GM21717 (cell line): ENCODE measurements around the gene LRRC47.
"Not testable (repeated sequence)": the region's sequence is repeated elsewhere in the genome, so short reads cannot be mapped to it uniquely, and the experiment has no call there.

Experiments
- ATAC-seq: cut with Tn5 transposase; IDR thresholded peaks from one replicate; pipeline ENCODE4 v1.9.1; 2021; ENCODE audit warnings: mild to moderate bottlenecking, moderate library complexity; ENCODE audit not compliant: unreplicated experiment

The LRRC47 gene

GRCh38 chr1:3816331-3817137 lies 20.2 kb upstream of the LRRC47 start:
- ATAC-seq, result no peak

- no peak for ATAC-seq
Measured at GRCh38 chr1:3814771-3815561, 18.7 kb upstream of the LRRC47 start.

GRCh38 chr1:3814065-3814464 lies 17.8 kb upstream of the LRRC47 start:
- ATAC-seq, result no peak

- no peak for ATAC-seq
Measured at GRCh38 chr1:3811595-3811911, 15.3 kb upstream of the LRRC47 start.

- not testable (repeated sequence) for ATAC-seq
Measured at GRCh38 chr1:3810149-3810761, 14.0 kb upstream of the LRRC47 start.

- ATAC-seq, result no peak
Measured at GRCh38 chr1:3809680-3810079, 13.4 kb upstream of the LRRC47 start.

GRCh38 chr1:3807769-3808168 lies 11.5 kb upstream of the LRRC47 start:
- ATAC-seq, result no peak

GRCh38 chr1:3805038-3805437 lies 8.7 kb upstream of the LRRC47 start:
- ATAC-seq, result no peak

GRCh38 chr1:3804627-3804944 lies 8.3 kb upstream of the LRRC47 start:
- ATAC-seq, result not testable (repeated sequence)

- no peak for ATAC-seq
Measured at GRCh38 chr1:3803905-3804626, 7.8 kb upstream of the LRRC47 start.

- ATAC-seq, result not testable (repeated sequence)
Measured at GRCh38 chr1:3800795-3801194, 4.5 kb upstream of the LRRC47 start.

GRCh38 chr1:3799976-3800685 lies 3.8 kb upstream of the LRRC47 start:
- ATAC-seq, result no peak

- ATAC-seq, result peak; percentile 2
Measured at GRCh38 chr1:3795453-3796214, 664 bp downstream of the LRRC47 start.

GRCh38 chr1:3790952-3791351 lies 5.3 kb downstream of the LRRC47 start:
- no peak for ATAC-seq

GRCh38 chr1:3790500-3790923 lies 5.8 kb downstream of the LRRC47 start:
- no peak for ATAC-seq

- no peak for ATAC-seq
Measured at GRCh38 chr1:3789421-3790300, 6.6 kb downstream of the LRRC47 start.

- no peak for ATAC-seq
Measured at GRCh38 chr1:3788756-3789420, 7.4 kb downstream of the LRRC47 start.
